GM20431 (cell line): ENCODE results near the gene VWA5B2.

Experiments used
- in situ Hi-C: fragments of 300-500 bp; cut with MseI, MboI; formaldehyde crosslinking; loops from one replicate; pipeline ENCODE4 v1.15.0; 2020; ENCODE audit warnings: low sequenced_read_pairs; ENCODE audit not compliant: unreplicated experiment

VWA5B2 gene

GRCh38 chr3:184240384-184241140 is 11.2 kb downstream of the VWA5B2 start:
- in situ Hi-C loops = loop anchor here (25.0 kb wide), 1 partner anchor 353 kb away; the partner anchor contains the start of gene PARL

- in situ Hi-C loops = loop anchor here (25.0 kb wide), 1 partner anchor 354 kb away; the partner anchor contains the start of gene PARL
Measured at GRCh38 chr3:184241141-184241446, 11.7 kb downstream of the VWA5B2 start.

DNA sequence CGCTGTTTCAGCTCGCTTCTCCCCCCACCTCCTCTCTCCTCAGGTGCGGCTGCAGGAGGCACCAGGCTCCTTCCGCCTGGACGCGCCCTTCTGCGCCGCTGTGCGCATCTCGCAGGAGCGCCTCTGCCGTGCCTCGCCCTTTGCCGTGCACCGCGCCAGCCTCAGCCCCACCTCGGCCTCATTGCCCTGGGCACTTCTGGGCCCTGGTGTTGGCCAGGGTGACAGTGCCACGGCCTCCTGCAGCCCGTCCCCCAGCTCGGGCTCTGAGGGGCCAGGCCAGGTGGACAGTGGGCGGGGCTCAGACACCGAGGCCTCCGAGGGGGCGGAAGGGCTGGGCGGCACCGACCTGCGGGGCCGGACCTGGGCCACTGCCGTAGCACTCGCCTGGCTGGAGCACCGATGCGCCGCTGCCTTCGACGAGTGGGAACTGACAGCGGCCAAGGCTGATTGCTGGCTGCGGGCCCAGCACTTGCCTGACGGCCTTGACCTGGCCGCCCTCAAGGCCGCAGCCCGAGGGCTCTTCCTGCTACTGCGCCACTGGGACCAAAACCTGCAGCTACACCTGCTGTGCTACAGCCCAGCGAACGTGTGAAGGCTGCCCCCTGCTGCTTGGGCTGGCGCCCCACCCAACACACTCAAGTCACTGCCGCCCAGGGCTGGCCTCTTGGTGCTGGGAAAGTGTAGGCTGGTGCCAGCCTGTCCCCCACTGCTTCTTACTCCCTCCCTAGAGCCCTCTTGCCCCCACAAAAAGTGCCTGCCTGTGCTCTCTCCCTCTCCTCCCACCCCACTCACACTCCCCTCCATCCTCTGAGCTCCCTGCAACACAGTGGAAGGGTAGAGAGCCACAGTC is 12.3 kb downstream of the VWA5B2 start:
- in situ Hi-C loops = loop anchor here (25.0 kb wide), 1 partner anchor 354 kb away; the partner anchor contains the start of gene PARL

DNA sequence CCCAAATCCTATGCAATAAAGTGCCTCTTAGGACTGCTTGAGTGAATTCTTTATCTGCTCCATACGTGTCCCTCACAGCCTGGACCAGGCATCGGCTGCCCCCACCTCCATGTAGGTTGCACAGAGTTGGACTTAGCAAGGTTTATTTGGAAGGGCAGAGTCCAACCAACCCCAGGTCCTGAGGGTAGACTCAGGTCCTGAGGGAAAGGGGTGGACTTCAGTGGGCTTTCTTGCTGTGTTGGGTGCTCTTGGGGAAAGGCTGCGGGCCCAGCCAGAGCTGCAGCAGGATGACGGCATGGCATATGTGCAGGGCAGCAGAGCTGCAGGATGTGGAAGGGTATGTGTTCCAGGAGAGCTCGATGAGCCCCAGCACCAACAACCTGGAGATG is 12.9 kb downstream of the VWA5B2 start:
- in situ Hi-C loops = loop anchor here (25.0 kb wide), 1 partner anchor 355 kb away; the partner anchor contains the start of gene PARL

- in situ Hi-C loops = loop anchor here (25.0 kb wide), 1 partner anchor 361 kb away; the partner anchor contains the start of gene PARL
Measured at GRCh38 chr3:184248454-184249411, 19.3 kb downstream of the VWA5B2 start, which contains the start of gene ALG3. ALG3 (minus strand) TSS chr3:184248962; CDS start chr3:184248940, 22 bp downstream.

DNA sequence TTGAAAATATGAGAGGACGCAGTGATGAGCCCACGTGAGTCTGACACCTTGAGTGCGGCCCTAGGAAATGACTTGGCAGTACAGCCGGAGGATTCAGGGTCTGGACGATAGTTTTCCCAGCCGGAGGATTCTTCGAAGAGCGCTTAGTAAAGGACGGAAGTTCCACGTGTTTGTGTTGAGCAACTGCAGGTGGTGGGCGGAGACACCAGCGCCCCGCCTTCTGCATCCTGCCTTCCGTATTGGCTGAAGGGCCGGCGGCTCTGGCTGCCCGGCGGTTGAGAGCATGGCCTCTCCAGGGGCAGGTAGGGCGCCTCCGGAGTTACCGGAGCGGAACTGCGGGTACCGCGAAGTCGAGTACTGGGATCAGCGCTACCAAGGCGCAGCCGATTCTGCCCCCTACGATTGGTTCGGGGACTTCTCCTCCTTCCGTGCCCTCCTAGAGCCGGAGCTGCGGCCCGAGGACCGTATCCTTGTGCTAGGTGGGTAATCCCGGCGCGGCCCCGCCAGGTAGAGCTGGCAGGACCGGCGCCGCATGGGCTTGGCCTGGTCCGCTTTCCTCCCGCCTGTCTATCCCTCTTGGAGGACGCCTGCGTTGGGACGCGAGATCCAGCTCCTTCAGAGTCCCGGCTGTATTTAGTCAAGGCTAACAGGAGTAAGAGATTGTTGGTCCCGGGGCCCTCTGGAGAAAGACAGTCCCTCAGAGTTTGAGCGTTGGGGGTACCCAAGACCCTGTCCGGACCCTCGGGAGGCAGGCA is 20.2 kb downstream of the VWA5B2 start, which contains the start of gene EEF1AKMT4:
EEF1AKMT4 (plus strand) TSS at position 261 of the 755 bp plus-strand sequence; CDS start at position 284, 23 bp downstream.
- in situ Hi-C loops = loop anchor here (25.0 kb wide), 1 partner anchor 362 kb away; the partner anchor contains the start of gene PARL

- in situ Hi-C loops = no loop called here
Measured at GRCh38 chr3:184250167-184250828, 20.9 kb downstream of the VWA5B2 start.

DNA sequence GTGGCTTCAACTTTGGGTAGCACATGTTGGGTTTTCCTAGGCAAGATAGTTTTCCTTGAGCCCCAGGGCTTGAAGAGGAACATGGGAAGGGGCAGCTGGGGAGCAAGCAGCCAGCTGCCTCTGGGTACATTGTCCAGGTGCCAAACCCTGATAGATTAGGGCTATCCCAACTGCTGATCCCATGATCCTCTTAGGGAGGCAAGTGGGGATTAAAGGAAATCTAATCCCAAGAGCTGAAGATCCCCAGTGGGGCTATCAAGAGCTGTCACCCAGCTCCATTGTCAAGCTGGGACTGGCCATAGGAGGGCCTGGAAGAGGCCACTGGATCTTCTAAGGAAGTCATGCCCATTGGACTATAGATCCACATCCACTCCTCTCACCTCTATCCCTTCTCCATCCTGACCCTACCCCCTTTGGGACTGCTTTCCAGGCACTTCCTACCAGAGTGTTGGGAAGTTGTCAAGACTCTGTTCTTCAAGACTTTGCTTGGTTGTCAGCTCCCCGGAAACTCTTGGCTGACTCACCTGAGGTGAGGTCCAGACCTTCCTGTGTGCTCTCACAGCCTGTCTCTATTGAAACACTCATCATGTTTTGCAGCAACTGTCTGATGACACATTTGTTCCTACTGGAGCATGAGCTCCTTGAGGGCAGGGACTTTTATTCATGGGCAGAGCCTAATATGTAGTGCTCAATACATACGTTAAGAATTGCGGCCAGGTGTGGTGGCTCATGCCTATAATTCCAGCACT is 26.1 kb downstream of the VWA5B2 start:
- in situ Hi-C loops = no loop called here

- in situ Hi-C loops = no loop called here
Measured at GRCh38 chr3:184257083-184257915, 27.9 kb downstream of the VWA5B2 start.

GRCh38 chr3:184258926-184259325 is 29.5 kb downstream of the VWA5B2 start:
- in situ Hi-C loops = no loop called here

DNA sequence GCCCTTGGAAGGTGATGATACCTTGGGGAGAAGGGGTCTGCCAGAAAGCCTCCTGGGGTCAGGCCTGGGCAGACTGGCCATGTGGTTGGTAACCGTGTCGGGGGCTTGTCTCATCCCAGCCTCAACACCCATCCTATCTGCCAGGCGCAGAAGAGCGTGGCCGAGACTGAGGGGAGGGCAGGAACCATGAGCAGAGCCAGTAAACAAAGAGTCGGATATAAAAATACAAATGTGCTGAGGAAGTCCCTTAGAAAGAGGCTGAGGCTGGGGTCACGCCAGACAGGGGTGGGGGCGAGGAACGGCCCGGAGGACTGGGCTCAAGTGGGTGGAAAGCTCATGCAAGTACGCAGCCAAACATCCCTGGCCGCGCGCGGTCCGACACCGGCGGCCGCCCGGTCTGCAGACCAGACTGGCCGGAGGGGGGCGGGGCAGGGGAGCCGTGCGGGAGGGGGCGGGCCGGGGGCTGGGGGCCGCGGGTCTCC is 30.1 kb downstream of the VWA5B2 start:
- in situ Hi-C loops = no loop called here

DNA sequence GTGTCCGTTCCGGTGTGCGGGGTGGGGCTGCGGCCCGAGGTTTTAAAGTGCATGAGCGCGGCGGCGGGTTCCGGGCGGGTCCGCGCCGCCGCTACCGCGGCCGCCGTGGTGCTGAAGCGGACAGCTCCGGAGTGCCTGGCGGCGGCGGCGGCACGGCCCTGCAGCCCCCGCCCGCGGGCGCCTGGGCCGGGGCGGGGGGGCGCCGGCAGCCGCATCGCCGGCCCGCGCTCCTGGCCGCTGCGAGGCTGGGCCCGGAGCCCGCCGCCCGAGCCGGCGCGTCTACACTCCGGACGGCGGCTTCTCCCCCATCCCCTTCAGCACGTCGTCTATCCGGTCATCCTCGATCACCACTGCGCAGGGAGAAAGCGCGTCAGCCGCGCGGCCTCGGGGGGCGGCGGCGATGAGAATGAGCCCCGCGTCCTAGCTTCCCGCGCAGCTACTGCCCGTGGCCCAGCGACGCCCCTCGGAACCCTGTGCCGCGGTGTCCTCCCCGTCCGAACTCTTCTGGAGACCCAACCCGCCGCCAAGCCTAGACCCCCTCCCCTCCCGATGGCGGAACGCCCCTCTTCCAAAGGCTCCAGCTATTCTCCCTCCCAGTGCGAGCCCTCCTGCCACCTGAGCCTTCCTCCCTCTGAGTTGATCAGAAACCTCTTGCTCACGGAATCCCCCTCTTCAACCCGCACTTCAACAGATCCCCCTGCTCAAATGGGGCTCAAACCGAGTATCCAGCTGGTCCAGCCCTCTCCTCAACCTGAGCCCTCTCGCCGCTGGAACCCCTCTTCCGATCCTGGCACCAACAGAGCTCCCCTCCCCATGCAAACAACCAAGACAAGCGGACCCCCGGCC is 30.7 kb downstream of the VWA5B2 start:
- in situ Hi-C loops = no loop called here

DNA sequence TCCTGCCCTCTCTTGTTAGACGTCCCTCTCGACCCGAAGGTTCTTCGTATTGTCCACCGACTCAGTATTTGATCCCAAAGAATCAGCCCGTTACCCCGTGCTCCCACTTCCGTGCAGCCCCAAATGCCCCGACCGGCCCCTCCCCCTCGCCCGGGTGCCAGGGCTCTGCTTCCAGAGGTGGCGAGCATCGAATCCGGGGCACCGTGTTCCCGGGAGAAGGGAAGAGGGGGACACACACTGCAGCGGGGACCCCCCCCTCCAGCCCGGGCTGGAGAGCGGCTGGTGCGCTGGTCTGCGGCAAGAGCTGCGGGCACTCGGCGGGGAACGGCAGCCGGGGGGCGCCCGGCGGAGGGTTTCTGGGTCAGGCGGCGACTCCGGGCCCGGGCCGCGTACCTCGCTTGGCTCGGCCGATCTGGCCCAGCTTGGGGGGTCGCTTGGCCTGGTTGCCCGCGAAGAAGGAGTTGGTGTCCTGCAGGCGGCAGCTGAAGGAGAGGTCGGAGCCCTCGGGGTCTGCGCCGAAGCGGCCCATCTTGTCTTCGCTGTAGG is 31.4 kb downstream of the VWA5B2 start:
- in situ Hi-C loops = no loop called here

DNA sequence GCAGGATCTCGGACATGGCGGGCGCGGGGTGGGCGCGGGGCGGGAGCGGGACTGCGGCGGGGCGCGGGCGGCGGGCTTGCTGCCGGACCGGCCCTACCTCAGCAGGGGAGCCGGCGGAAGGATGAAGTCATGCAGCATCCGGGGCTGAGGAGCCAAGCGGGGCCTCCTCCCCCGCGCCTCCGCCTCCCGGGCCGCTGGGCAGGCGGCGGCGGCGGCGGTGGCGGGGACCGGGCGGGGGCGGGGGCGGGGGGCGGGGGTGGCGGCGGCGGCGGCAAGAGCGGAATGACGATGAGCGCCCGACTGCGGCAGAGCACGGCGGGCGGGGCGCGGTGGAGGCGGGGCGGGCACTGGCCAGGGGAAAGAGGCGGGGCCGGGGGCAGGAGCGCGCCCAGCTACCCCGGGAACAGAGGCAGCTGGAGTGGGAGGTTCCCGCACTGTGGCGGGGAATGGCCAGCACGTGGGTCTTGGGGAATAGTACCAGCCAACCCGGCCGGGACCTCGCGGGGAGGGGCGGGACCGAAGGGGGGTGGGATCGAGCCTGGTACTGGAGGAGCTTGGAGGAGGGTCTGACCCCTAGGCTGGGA is 32.0 kb downstream of the VWA5B2 start, which contains the start of gene CAMK2N2:
CAMK2N2 (minus strand) TSS at position 284 of the 584 bp plus-strand sequence; CDS start at position 16, 268 bp downstream.
- in situ Hi-C loops = no loop called here
